A673 (cell line): ENCODE measurements around the gene USP2. TPM values are rescaled to one million over a fixed set of nuclear protein-coding genes. Genes with fewer than 3 reads are reported as not detected.

Source experiments
- BruUV-seq: library from RNA; stranded (reverse); fragments of 400-500 nt; replicated peaks from 2 replicates; lab custom pipeline; 2021; lab: Mats Ljungman, UMichigan
- CTCF ChIA-PET: fragments of 300-600 bp; sonication (Branson Sonifier 250); formaldehyde crosslinking; loops from one replicate; lab custom pipeline; 2022; ENCODE audit warnings: antibody characterized with exemption; lab: Charles Lee
- POLR2A ChIA-PET: fragments of 300-600 bp; sonication (Branson Sonifier 250); formaldehyde crosslinking; loops from one replicate; lab custom pipeline; 2022; ENCODE audit warnings: antibody characterized with exemption; ENCODE audit not compliant: low non-redundant PET; lab: Charles Lee
- DNase-seq: peaks from one replicate; pipeline ENCODE4 v3.0.0-alpha.2; 2015; ENCODE audit warnings: low spot score
- H3K27ac ChIP-seq: fragments of 200-600 bp; sonication (generic); 2 replicates; pipeline ENCODE4 v1.5.1; 2016; ENCODE audit warnings: mixed run types, low read depth, mild to moderate bottlenecking, mixed read lengths, antibody characterized with exemption, low read length; ENCODE audit not compliant: poor library complexity, severe bottlenecking
- H3K27me3 ChIP-seq: fragments of 200-600 bp; sonication (generic); replicated peaks from 2 replicates; pipeline ENCODE4 v1.6.1; 2017; ENCODE audit warnings: mixed run types, low read depth, mild to moderate bottlenecking, mixed read lengths, antibody characterized with exemption, low read length; ENCODE audit not compliant: insufficient read depth, poor library complexity
- H3K36me3 ChIP-seq: fragments of 200-600 bp; sonication (generic); 2 replicates; pipeline ENCODE4 v1.6.1; 2016; ENCODE audit warnings: mixed run types, mild to moderate bottlenecking, mixed read lengths, antibody characterized with exemption, low read length; ENCODE audit not compliant: insufficient read depth, poor library complexity, severe bottlenecking
- H3K4me1 ChIP-seq: fragments of 200-600 bp; sonication (generic); 2 replicates; pipeline ENCODE4 v1.6.1; 2017; ENCODE audit warnings: mixed run types, mild to moderate bottlenecking, mixed read lengths, antibody characterized with exemption, low read length; ENCODE audit not compliant: insufficient read depth, poor library complexity, severe bottlenecking
- H3K4me3 ChIP-seq: fragments of 200-600 bp; sonication (generic); 2 replicates; pipeline ENCODE4 v1.5.1; 2016; ENCODE audit warnings: low read depth, mixed run types, mild to moderate bottlenecking, mixed read lengths, low read length; ENCODE audit not compliant: poor library complexity, severe bottlenecking
- H3K9me3 ChIP-seq: fragments of 200-600 bp; sonication (generic); 2 replicates; pipeline ENCODE4 v1.6.1; 2016; ENCODE audit warnings: mixed run types, low read depth, mild to moderate bottlenecking, mixed read lengths, antibody characterized with exemption, low read length; ENCODE audit not compliant: poor library complexity, severe bottlenecking
- EZH2 ChIP-seq: fragments of 200-600 bp; sonication (generic); IDR thresholded peaks from 2 replicates; pipeline ENCODE4 v1.6.1; 2017; ENCODE audit warnings: borderline replicate concordance, low read depth, mild to moderate bottlenecking, mixed read lengths, antibody characterized with exemption, low read length; ENCODE audit not compliant: poor library complexity, severe bottlenecking
- intact Hi-C: fragments of 100-400 bp; cut with micrococcal nuclease; formaldehyde crosslinking; loops from one replicate; pipeline ENCODE4 v1.10.0; 2022; ENCODE audit not compliant: unreplicated experiment
- total RNA-seq: library from RNA; stranded (reverse); gene quantifications from 2 replicates; pipeline ENCODE4 v1.2.3, GENCODE V29; 2021
- TF ChIP-seq, protein P1 (sequence below): fragments of 300-800, 200-600 bp; sonication (generic); conservative IDR thresholded peaks from 2 replicates; pipeline ENCODE4 v1.5.1; 2017; ENCODE audit warnings: low read depth, mild to moderate bottlenecking, antibody characterized with exemption, low read length, moderate library complexity, mixed read lengths

The USP2 gene
- total RNA-seq, 1 experiment from 2014 or later = 4.8 TPM

DNA sequence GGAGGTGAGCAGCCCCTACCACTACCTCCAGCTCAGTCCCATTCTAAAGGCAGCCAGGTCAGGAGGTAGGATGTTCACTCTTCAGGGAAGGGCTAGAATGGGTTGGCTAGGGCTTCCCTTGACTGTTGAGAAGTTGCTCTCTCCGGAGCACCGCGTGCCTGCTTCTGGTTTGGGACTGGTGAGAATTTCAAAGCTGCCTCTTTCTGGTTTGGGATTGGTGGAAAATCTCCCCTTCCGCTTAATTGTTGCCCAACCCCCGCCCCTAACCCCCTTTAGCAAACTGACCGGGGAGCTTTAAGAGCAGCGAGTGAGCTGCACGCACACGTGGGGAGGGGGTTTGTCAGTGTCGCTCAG is 686 bp downstream of the USP2 start:
- TF ChIP-seq EZH2 = no peak
- TF ChIP-seq, protein P1, sequence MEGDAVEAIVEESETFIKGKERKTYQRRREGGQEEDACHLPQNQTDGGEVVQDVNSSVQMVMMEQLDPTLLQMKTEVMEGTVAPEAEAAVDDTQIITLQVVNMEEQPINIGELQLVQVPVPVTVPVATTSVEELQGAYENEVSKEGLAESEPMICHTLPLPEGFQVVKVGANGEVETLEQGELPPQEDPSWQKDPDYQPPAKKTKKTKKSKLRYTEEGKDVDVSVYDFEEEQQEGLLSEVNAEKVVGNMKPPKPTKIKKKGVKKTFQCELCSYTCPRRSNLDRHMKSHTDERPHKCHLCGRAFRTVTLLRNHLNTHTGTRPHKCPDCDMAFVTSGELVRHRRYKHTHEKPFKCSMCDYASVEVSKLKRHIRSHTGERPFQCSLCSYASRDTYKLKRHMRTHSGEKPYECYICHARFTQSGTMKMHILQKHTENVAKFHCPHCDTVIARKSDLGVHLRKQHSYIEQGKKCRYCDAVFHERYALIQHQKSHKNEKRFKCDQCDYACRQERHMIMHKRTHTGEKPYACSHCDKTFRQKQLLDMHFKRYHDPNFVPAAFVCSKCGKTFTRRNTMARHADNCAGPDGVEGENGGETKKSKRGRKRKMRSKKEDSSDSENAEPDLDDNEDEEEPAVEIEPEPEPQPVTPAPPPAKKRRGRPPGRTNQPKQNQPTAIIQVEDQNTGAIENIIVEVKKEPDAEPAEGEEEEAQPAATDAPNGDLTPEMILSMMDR = no peak
- Histone ChIP-seq H3K36me3 (no peaks in the 10 kb centered on the region), H3K27ac (peak overlapping the region; percentile 44), H3K27me3 (no peaks in the 10 kb centered on the region), H3K4me1 (peaks cover 6% of the 10 kb centered on the region), H3K4me3 (peak overlapping the region; percentile 53), H3K9me3 (no peaks in the 10 kb centered on the region)
- peak; percentile 55 for DNase-seq
- BruUV-seq = no TSS peak
- intact Hi-C loops = loop anchor here (2.0 to 5.0 kb wide), 2 partner anchors 44 to 94 kb away; no protein-coding TSS in a partner anchor
- ChIA-PET POLR2A (no interaction called here), CTCF (interaction anchor here (0.6 to 1.7 kb wide), 9 partner anchors 9 to 365 kb away, joined by 3 to 29 read pairs (median 4); partner anchors contain the start of genes C1QTNF5 and CBL)

DNA sequence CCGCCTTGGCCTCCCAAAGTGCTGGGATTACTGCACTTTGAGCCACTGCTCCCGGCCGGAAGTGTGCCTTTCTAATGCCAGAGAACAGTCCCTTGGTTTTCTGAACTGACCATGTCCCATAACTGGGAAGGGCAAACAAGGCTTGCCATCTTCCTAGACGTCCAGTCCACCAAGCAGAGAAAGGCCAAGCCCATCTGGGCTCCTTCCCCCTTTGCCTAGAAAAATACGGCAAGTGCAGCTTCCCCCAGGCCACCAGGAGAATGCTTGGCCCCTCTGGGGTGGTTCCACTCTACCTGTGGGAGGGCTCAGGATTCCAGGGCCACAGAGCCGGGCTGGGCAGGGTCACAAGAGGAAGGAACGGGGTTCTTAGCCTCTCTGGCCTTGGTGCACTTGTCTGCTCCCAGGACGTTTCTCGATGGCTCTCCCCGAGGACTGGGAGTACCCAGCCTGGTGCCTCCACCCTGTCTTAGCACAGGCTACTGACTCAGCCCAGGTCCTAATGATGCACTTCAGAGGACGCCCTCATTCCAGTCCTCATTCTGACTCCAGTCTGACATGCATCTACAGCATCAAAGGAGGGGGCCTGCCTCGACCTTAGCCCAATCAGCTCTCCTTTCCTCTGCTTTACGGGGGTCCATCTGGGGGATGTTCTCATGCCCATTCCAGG is 1.2 kb downstream of the USP2 start:
- BruUV-seq = no TSS peak
- no peaks in the 10 kb centered on the region for H3K36me3 ChIP-seq
- peaks cover 6% of the 10 kb centered on the region for H3K4me1 ChIP-seq
- peak overlapping the region; percentile 53 for H3K4me3 ChIP-seq
- ChIA-PET POLR2A (no interaction called here), CTCF (interaction anchor here (1.0 to 1.8 kb wide), 5 partner anchors 24 to 174 kb away, joined by 3 to 17 read pairs (median 5); partner anchors contain the start of genes C1QTNF5 and CBL)
- no peak overlapping the region for H3K27ac ChIP-seq
- DNase-seq = no peak
- no peaks in the 10 kb centered on the region for H3K27me3 ChIP-seq
- H3K9me3 ChIP-seq = no peaks in the 10 kb centered on the region
- TF ChIP-seq, protein P1 = no peak
- TF ChIP-seq EZH2 = no peak
- intact Hi-C loops = loop anchor here (2.0 to 5.0 kb wide), 2 partner anchors 43 to 95 kb away; no protein-coding TSS in a partner anchor

DNA sequence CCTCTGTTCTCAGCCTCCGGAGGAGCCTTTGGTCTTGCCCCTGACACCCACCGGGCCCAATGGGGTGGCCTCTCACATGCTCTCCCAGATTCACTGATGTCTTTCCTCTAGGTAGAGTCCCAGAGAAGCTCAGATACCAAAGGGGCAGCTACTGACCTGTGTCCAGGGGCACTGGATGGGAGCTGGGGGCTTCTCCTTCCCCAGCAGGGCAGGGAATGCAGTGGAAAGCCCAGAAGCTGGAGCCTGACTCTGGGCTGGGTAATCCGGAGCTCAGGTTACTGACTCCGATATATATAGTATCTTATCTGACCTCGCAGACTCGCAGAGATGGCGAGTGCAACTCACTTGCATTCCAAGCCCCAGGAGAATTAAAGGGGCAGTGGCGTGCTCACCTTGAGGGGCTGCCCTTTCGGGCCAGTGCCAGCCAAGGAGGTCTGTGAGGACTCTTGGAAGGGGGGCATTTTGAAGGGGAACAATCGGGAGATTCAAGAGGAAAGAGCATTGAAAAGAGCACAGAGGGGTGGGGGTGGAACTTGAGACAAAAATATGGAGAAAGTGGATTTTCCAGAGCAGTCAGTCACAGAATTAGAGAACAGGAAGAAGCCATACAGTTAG is 2.5 kb downstream of the USP2 start:
- ChIA-PET POLR2A (no interaction called here), CTCF (interaction anchor here (0.6 to 1.8 kb wide), 2 partner anchors 96 to 257 kb away, joined by 4 to 5 read pairs; partner anchors contain the start of gene HINFP)
- Histone ChIP-seq H3K36me3 (no peaks in the 10 kb centered on the region), H3K9me3 (no peaks in the 10 kb centered on the region), H3K27me3 (no peaks in the 10 kb centered on the region), H3K4me3 (no peak overlapping the region), H3K4me1 (peaks cover 6% of the 10 kb centered on the region), H3K27ac (no peak overlapping the region)
- no peak for DNase-seq
- BruUV-seq = no TSS peak
- intact Hi-C loops = no loop called here
- TF ChIP-seq, protein P1 = no peak
- no peak for TF ChIP-seq EZH2
